Fibroblast of the aortic adventitia (primary cell): ENCODE measurements around the gene PDCL3. TPM values are rescaled to one million over a fixed set of nuclear protein-coding genes. Genes with fewer than 3 reads are reported as not detected.

Source experiments
- DNase-seq: peaks from one replicate; pipeline ENCODE4 v3.0.0-alpha.2; 2010; ENCODE audit warnings: low read depth
- H3K4me3 ChIP-seq: 2 replicates; pipeline ENCODE4 v1.5.1; 2011; ENCODE audit warnings: low read depth, mild to moderate bottlenecking, control low read depth, low read length, moderate library complexity
- CTCF ChIP-seq: IDR thresholded peaks from 2 replicates; pipeline ENCODE4 v1.5.1; 2011; ENCODE audit warnings: mild to moderate bottlenecking, low read length, control low read depth, inconsistent platforms; ENCODE audit not compliant: insufficient read depth
- total RNA-seq: library from RNA; depleted of rRNA; stranded (reverse); fragments of >200 nt; gene quantifications from 2 replicates; pipeline ENCODE4 v1.2.3, GENCODE V29; 2012; ENCODE audit warnings: low replicate concordance

The PDCL3 gene
- total RNA-seq, 1 donor, result 15.4 TPM

GRCh38 chr2:100571668-100572067 lies 8.9 kb downstream of the PDCL3 start:
- no peak overlapping the region for H3K4me3 ChIP-seq
- no peak for TF ChIP-seq CTCF
- DNase-seq, result no peak

- no peak overlapping the region for H3K4me3 ChIP-seq
- peak; percentile 53 for DNase-seq
- TF ChIP-seq CTCF, result peak; percentile 11
These were observed 15.0 kb downstream of the PDCL3 start for GRCh38 chr2:100577777-100578176.

GRCh38 chr2:100580367-100581276 lies 17.8 kb downstream of the PDCL3 start:
- no peak for DNase-seq
- TF ChIP-seq CTCF, result no peak
- no peak overlapping the region for H3K4me3 ChIP-seq

GRCh38 chr2:100581277-100581612 lies 18.5 kb downstream of the PDCL3 start:
- DNase-seq, result no peak
- TF ChIP-seq CTCF, result no peak
- H3K4me3 ChIP-seq, result no peak overlapping the region

GRCh38 chr2:100584816-100585215 lies 22.0 kb downstream of the PDCL3 start:
- H3K4me3 ChIP-seq, result no peak overlapping the region
- no peak for DNase-seq
- no peak for TF ChIP-seq CTCF

GRCh38 chr2:100588071-100588786 lies 25.4 kb downstream of the PDCL3 start:
- DNase-seq, result peak; percentile 27
- no peak overlapping the region for H3K4me3 ChIP-seq
- TF ChIP-seq CTCF, result no peak
